Activated CD8-positive, alpha-beta memory T cell treated with anti-CD3 and anti-CD28 coated beads for 24 hours (primary cell): ENCODE results near the gene UBE3B.

Experiments
- DNase-seq: peaks from one replicate; pipeline ENCODE4 v3.0.0-alpha.2; 2020

UBE3B gene

GRCh38 chr12:109580272-109580671, 102.8 kb downstream of the UBE3B start:
- DNase-seq: no peak

- no peak for DNase-seq
Observed at GRCh38 chr12:109580684-109581333, 103.4 kb downstream of the UBE3B start.

- DNase-seq: no peak
Observed at GRCh38 chr12:109581334-109581691, 103.9 kb downstream of the UBE3B start.

- no peak for DNase-seq
Observed at GRCh38 chr12:109581856-109582255, 104.4 kb downstream of the UBE3B start.

GRCh38 chr12:109582636-109583035, 105.2 kb downstream of the UBE3B start:
- no peak for DNase-seq

GRCh38 chr12:109583733-109584132, 106.3 kb downstream of the UBE3B start:
- no peak for DNase-seq
